Measurements from ENCODE around the gene RPS6KA2. TPM values are rescaled to one million over a fixed set of nuclear protein-coding genes. Genes with fewer than 3 reads are reported as not detected.

RPS6KA2 gene
- polyA plus RNA-seq, 3 donors: 32.0 to 35.9 (median 35.2) TPM

- no peak for DNase-seq (ENCODE audit: low read depth in 3 of 3, low spot score in 2 of 3)
These were observed 29.4 kb upstream of the RPS6KA2 start for GRCh38 chr6:166656230-166657151.

- no peak for DNase-seq (ENCODE audit: low read depth in 3 of 3, low spot score in 2 of 3)
These were observed 28.7 kb upstream of the RPS6KA2 start for GRCh38 chr6:166655713-166656229.

GRCh38 chr6:166655251-166655650 lies 28.2 kb upstream of the RPS6KA2 start:
- no peak for DNase-seq (ENCODE audit: low read depth in 3 of 3, low spot score in 2 of 3)

GRCh38 chr6:166654573-166654972 lies 27.5 kb upstream of the RPS6KA2 start:
- no peak for DNase-seq (ENCODE audit: low read depth in 3 of 3, low spot score in 2 of 3)

- DNase-seq (ENCODE audit: low read depth in 3 of 3, low spot score in 2 of 3): no peak
These were observed 26.5 kb upstream of the RPS6KA2 start for GRCh38 chr6:166653639-166653941.

GRCh38 chr6:166650824-166651807 lies 24.1 kb upstream of the RPS6KA2 start:
- DNase-seq (ENCODE audit: low read depth in 3 of 3, low spot score in 2 of 3): no peak

- DNase-seq (ENCODE audit: low read depth in 3 of 3, low spot score in 2 of 3): no peak
These were observed 23.0 kb upstream of the RPS6KA2 start for GRCh38 chr6:166650047-166650446.

- no peak for DNase-seq (ENCODE audit: low read depth in 3 of 3, low spot score in 2 of 3)
These were observed 21.8 kb upstream of the RPS6KA2 start for GRCh38 chr6:166648846-166649245.

- DNase-seq (ENCODE audit: low read depth in 3 of 3, low spot score in 2 of 3): no peak
These were observed 20.8 kb upstream of the RPS6KA2 start for GRCh38 chr6:166647896-166648295.

- no peak for DNase-seq (ENCODE audit: low read depth in 3 of 3, low spot score in 2 of 3)
These were observed 19.7 kb upstream of the RPS6KA2 start for GRCh38 chr6:166646716-166647115.

GRCh38 chr6:166645896-166646295 lies 18.8 kb upstream of the RPS6KA2 start:
- no peak for DNase-seq (ENCODE audit: low read depth in 3 of 3, low spot score in 2 of 3)

GRCh38 chr6:166644681-166645080 lies 17.6 kb upstream of the RPS6KA2 start:
- DNase-seq (ENCODE audit: low read depth in 3 of 3, low spot score in 2 of 3): no peak

GRCh38 chr6:166643891-166644590 lies 17.0 kb upstream of the RPS6KA2 start:
- no peak for DNase-seq (ENCODE audit: low read depth in 3 of 3, low spot score in 2 of 3)

- DNase-seq (ENCODE audit: low read depth in 3 of 3, low spot score in 2 of 3): no peak
These were observed 15.6 kb upstream of the RPS6KA2 start for GRCh38 chr6:166642646-166643045.

GRCh38 chr6:166640342-166641043 lies 13.4 kb upstream of the RPS6KA2 start:
- DNase-seq (ENCODE audit: low read depth in 3 of 3, low spot score in 2 of 3): no peak

- no peak for DNase-seq (ENCODE audit: low read depth in 3 of 3, low spot score in 2 of 3)
These were observed 12.9 kb upstream of the RPS6KA2 start for GRCh38 chr6:166639921-166640320.

GRCh38 chr6:166638573-166638964 lies 11.5 kb upstream of the RPS6KA2 start:
- no peak for DNase-seq (ENCODE audit: low read depth in 3 of 3, low spot score in 2 of 3)

- DNase-seq (ENCODE audit: low read depth in 3 of 3, low spot score in 2 of 3): no peak
These were observed 10.9 kb upstream of the RPS6KA2 start for GRCh38 chr6:166637812-166638572.

GRCh38 chr6:166636934-166637333 lies 9.9 kb upstream of the RPS6KA2 start:
- DNase-seq (ENCODE audit: low read depth in 3 of 3, low spot score in 2 of 3): no peak
